ENCODE measurements around the gene SYTL5.

GRCh38 chrX:38110231-38110630 lies 103.9 kb downstream of the SYTL5 start:
- TF ChIP-seq CTCF (IDR thresholded peaks at IDR 0.05) (no peak), EZH2 (IDR thresholded peaks at IDR 0.05) (no peak), EZH2phosphoT487 (IDR thresholded peaks at IDR 0.05) (no peak)

Measured in neural progenitor cell (in vitro differentiated cells).